HepG2 (cell line): ENCODE data around the gene NUP214. TPM values are rescaled to one million over a fixed set of nuclear protein-coding genes. Genes with fewer than 3 reads are reported as not detected.

ENCODE experiments used
- ATAC-seq: fragments of 200-7000 bp; cut with Tn5 transposase; 3 replicates; pipeline ENCODE4 v1.9.1; 2020; ENCODE audit warnings: mild to moderate bottlenecking, moderate library complexity
- BruUV-seq: library from RNA; stranded (reverse); fragments of 400-500 nt; replicated peaks from 2 replicates; lab custom pipeline; 2021; lab: Mats Ljungman, UMichigan
- CTCF ChIA-PET: fragments of 300-600 bp; formaldehyde crosslinking; extraction: SDS; loops from one replicate; lab custom pipeline; 2021; ENCODE audit warnings: low total read pairs, inconsistent platforms, low intra/inter-chr PET ratio; lab: Yijun Ruan, JAX
- POLR2A ChIA-PET: fragments of 350-600 bp; sonication (Branson Sonifier 250); formaldehyde crosslinking; loops from one replicate; lab custom pipeline; 2020; ENCODE audit warnings: antibody characterized with exemption, inconsistent platforms; lab: Yijun Ruan, JAX
- DNase-seq: peaks from one replicate; pipeline ENCODE4 v3.0.0-alpha.2; 2015; ENCODE audit warnings: low spot score
- FAIRE-seq: peaks from 3 replicates; lab custom pipeline; 2011; peaks lifted over from hg19 to GRCh38; lab: Jason Lieb, UNC
- H2AFZ ChIP-seq: one replicate; pipeline ENCODE4 v1.6.1; 2011; ENCODE audit warnings: low read length, inconsistent platforms
- H3K27ac ChIP-seq: fragments of 300-600 bp; 3 replicates; pipeline ENCODE4 v1.8.0; 2011; ENCODE audit warnings: mixed run types, mild to moderate bottlenecking, mixed read lengths, low read length, inconsistent platforms; ENCODE audit not compliant: insufficient read depth; ENCODE audit errors: extremely low read length
- H3K27me3 ChIP-seq, 2 experiments: fragments of 200-600 bp in 1 of 2; 2 replicates in 1 of 2; 3 replicates in 1 of 2; pipeline versions ENCODE4 v1.6.0 to v1.8.0; 2011; ENCODE audit warnings: low read length in 2 of 2, mild to moderate bottlenecking in 2 of 2, moderate library complexity in 2 of 2, inconsistent platforms in 1 of 2; ENCODE audit not compliant: insufficient read depth in 2 of 2, control insufficient read depth in 1 of 2
- H3K36me3 ChIP-seq, 2 experiments: fragments of 200-600 bp in 1 of 2; replicated peaks in 1 of 2; 2 replicates in 1 of 2; 3 replicates in 1 of 2; pipeline versions ENCODE4 v1.5.1 to v1.8.0; 2011; ENCODE audit warnings: low read length in 2 of 2, inconsistent platforms in 1 of 2; ENCODE audit not compliant: insufficient read depth in 2 of 2, control insufficient read depth in 1 of 2
- H3K4me1 ChIP-seq: 2 replicates; pipeline ENCODE4 v1.5.1; 2012; ENCODE audit warnings: low read length, inconsistent platforms; ENCODE audit not compliant: insufficient read depth
- H3K4me2 ChIP-seq: 2 replicates; pipeline ENCODE4 v1.6.0; 2011; ENCODE audit warnings: low read depth, low read length, inconsistent platforms
- H3K4me3 ChIP-seq, 3 experiments: fragments of 200-600 bp in 1 of 3; sonication (generic), shearing (Covaris generic) in 1 of 3; replicated peaks in 1 of 3; 2 replicates each; pipeline ENCODE4 v1.5.1; 2011 to 2016; ENCODE audit warnings: low read length in 3 of 3, inconsistent platforms in 2 of 3, low read depth in 2 of 3, mild to moderate bottlenecking in 2 of 3, control low read depth in 1 of 3, mixed read lengths in 1 of 3; ENCODE audit not compliant: insufficient read depth in 1 of 3
- H3K79me2 ChIP-seq: one replicate; pipeline ENCODE4 v1.6.1; 2011; ENCODE audit warnings: low read length, inconsistent platforms; ENCODE audit not compliant: insufficient read depth
- H3K9ac ChIP-seq: 2 replicates; pipeline ENCODE4 v1.6.0; 2011; ENCODE audit warnings: mild to moderate bottlenecking, low read depth, low read length, inconsistent platforms; ENCODE audit not compliant: insufficient read depth
- H3K9me3 ChIP-seq: 2 replicates; pipeline ENCODE4 v1.5.1; 2012; ENCODE audit warnings: mild to moderate bottlenecking, low read length
- H4K20me1 ChIP-seq: 2 replicates; pipeline ENCODE4 v1.6.0; 2011; ENCODE audit warnings: inconsistent platforms, mild to moderate bottlenecking, low read length, moderate library complexity; ENCODE audit not compliant: insufficient read depth
- HNRNPL ChIP-seq: fragments of 200-400 bp; formaldehyde crosslinking; IDR thresholded peaks from 2 replicates; pipeline ENCODE4 v1.6.1; 2017; ENCODE audit warnings: mild to moderate bottlenecking, low read depth, low read length
- YY1 ChIP-seq: IDR thresholded peaks from 2 replicates; pipeline ENCODE4 v1.6.1; 2011; ENCODE audit warnings: low read length, low read depth, moderate library complexity, mild to moderate bottlenecking; ENCODE audit not compliant: insufficient read depth, insufficient replicate concordance
- ZFP1 ChIP-seq: IDR thresholded peaks from 2 replicates; pipeline ENCODE4 v1.6.1; 2016
- WGBS: methylation state at CpG from one replicate; pipeline ENCODE4 v1.1.6; 2017; ENCODE audit warnings: low lambda C conversion rate; 5-methylcytosine and 5-hydroxymethylcytosine counted together
- in situ Hi-C: cut with HindIII; loops from 2 replicates; pipeline ENCODE4 v1.10.0; 2017; ENCODE audit warnings: low pct_unique_long_range_greater_than_20kb; ENCODE audit not compliant: extremely low pct_ligation_motif_present
- intact Hi-C: fragments of 100-400 bp; cut with micrococcal nuclease; formaldehyde crosslinking; loops from one replicate; pipeline ENCODE4 v1.10.0; 2022; ENCODE audit not compliant: unreplicated experiment
- polyA plus RNA-seq, 8 experiments: library from polyadenylated mRNA; depleted of rRNA in 3 of 8; stranded (reverse) in 7 of 8; unstranded in 1 of 8; fragments of >200 nt; fragmentation: Illumina TruSeq in 4 of 8; extraction: Trizol in 4 of 8; gene quantifications; 2 replicates each; pipeline versions ENCODE4 v1.2.1 to v1.2.3, GENCODE V29; 2011 to 2016; ENCODE audit warnings: low read depth in 4 of 8, missing spikeins in 1 of 8, mixed read lengths in 1 of 8; ENCODE audit not compliant: insufficient read depth in 1 of 8
- total RNA-seq, 5 experiments: library from RNA; depleted of rRNA; stranded (reverse); fragments of >200 nt; fragmentation: Illumina TruSeq; extraction: Trizol; gene quantifications; 2 replicates each; pipeline ENCODE4 v1.2.3, GENCODE V29; 2016; ENCODE audit warnings: low read depth in 1 of 5
- TF ChIP-seq, protein P1 (sequence below): sonication (generic); formaldehyde crosslinking; IDR thresholded peaks from 2 replicates; pipeline ENCODE4 v1.5.1; 2020; ENCODE audit warnings: mild to moderate bottlenecking, missing genetic modification reagents, borderline replicate concordance
- TF ChIP-seq, protein P2 (sequence below): sonication (generic); formaldehyde crosslinking; conservative IDR thresholded peaks from 2 replicates; pipeline ENCODE4 v1.4.0; 2020; ENCODE audit warnings: mild to moderate bottlenecking, missing genetic modification reagents, moderate library complexity

The NUP214 gene
- total and polyA plus RNA-seq, 2 of the 13 experiments (the other 11 are each of a cell fraction or from before 2014, with no cell fraction given) = 8.4 to 16.0 TPM

DNA sequence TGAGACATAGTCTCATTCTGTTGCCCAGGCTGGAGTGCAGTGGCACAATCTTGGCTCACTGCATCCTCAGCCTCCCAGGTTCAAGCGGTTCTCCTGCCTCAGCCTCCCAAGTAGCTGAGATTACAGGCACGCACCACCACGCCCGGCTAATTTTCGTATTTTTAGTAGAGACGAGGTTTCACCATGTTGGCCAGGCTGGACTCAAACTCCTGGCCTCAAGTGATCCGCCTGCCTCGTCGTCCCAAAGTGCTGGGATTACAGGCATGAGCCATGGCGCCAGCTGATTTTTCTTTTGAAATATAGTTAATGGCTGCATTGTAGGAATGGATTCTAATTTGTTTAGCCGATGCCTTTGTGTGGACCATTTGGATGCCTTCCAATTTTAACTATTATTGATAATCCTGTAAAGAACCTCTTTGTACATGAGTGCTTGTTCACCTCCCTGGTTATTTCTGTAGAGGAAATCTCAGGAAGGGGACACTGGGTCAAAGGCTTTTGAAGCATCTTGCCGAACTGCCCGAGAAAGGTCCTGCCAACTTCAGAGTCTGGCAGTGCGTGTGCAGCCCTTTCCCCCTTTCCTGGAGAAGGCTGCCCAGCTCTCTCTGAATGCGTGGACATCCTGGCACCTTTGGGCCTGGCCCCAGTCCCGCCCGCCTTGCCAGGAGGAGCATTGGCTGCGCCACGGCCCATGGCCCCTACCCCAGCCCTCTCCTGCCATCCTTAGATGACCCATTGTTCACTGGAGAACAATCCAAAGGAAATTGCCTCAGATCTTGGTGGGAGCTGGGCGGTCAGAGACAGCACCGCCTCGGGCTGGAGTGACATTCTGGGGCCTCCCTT is 8.9 kb upstream of the NUP214 start:
- H3K79me2 ChIP-seq = no peaks in the 10 kb centered on the region
- ATAC-seq (no peak), DNase-seq (no peak), FAIRE-seq (no peak)
- H3K36me3 ChIP-seq = peaks cover 1 to 5% of the 10 kb centered on the region in 2 experiments; a peak in 1 of 5 replicates
- in situ Hi-C loops (no loop called here), intact Hi-C loops (no loop called here)
- ChIA-PET CTCF (no interaction called here), POLR2A (no interaction called here)
- H2AFZ ChIP-seq = no peak overlapping the region
- 97% methylated on average over 20 of the region's 22 CpGs for WGBS
- no peaks in the 10 kb centered on the region for H4K20me1 ChIP-seq
- TF ChIP-seq, protein P1, sequence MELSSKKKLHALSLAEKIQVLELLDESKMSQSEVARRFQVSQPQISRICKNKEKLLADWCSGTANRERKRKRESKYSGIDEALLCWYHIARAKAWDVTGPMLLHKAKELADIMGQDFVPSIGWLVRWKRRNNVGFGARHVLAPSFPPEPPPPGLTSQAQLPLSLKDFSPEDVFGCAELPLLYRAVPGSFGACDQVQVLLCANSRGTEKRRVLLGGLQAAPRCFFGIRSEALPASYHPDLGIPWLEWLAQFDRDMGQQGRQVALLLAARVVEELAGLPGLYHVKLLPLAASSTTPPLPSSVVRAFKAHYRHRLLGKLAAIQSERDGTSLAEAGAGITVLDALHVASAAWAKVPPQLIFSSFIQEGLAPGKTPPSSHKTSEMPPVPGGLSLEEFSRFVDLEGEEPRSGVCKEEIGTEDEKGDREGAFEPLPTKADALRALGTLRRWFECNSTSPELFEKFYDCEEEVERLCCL (CRISPR knock-in tag) = no peak
- TF ChIP-seq HNRNPL = no peak
- no peak for TF ChIP-seq YY1
- TF ChIP-seq, protein P2, sequence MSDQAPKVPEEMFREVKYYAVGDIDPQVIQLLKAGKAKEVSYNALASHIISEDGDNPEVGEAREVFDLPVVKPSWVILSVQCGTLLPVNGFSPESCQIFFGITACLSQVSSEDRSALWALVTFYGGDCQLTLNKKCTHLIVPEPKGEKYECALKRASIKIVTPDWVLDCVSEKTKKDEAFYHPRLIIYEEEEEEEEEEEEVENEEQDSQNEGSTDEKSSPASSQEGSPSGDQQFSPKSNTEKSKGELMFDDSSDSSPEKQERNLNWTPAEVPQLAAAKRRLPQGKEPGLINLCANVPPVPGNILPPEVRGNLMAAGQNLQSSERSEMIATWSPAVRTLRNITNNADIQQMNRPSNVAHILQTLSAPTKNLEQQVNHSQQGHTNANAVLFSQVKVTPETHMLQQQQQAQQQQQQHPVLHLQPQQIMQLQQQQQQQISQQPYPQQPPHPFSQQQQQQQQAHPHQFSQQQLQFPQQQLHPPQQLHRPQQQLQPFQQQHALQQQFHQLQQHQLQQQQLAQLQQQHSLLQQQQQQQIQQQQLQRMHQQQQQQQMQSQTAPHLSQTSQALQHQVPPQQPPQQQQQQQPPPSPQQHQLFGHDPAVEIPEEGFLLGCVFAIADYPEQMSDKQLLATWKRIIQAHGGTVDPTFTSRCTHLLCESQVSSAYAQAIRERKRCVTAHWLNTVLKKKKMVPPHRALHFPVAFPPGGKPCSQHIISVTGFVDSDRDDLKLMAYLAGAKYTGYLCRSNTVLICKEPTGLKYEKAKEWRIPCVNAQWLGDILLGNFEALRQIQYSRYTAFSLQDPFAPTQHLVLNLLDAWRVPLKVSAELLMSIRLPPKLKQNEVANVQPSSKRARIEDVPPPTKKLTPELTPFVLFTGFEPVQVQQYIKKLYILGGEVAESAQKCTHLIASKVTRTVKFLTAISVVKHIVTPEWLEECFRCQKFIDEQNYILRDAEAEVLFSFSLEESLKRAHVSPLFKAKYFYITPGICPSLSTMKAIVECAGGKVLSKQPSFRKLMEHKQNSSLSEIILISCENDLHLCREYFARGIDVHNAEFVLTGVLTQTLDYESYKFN = no peak
- TF ChIP-seq ZFP1 (CRISPR knock-in tag) = no peak
- H3K27me3 ChIP-seq = peaks cover 0 to 3% of the 10 kb centered on the region in 2 experiments; a peak in 1 of 5 replicates
- H3K9me3 ChIP-seq = no peaks in the 10 kb centered on the region
- H3K4me3 ChIP-seq = no peak overlapping the region
- H3K27ac ChIP-seq = no peak overlapping the region
- no peak overlapping the region for H3K9ac ChIP-seq
- peaks cover 21% of the 10 kb centered on the region for H3K4me1 ChIP-seq
- no TSS peak for BruUV-seq
- H3K4me2 ChIP-seq = no peak overlapping the region
